Rectal smooth muscle tissue (tissue), 1 donor: ENCODE data around the gene EFEMP2.
"Not testable (repeated sequence)": the region's sequence is repeated elsewhere in the genome, so short reads cannot be mapped to it uniquely, and the experiment has no call there.

ENCODE experiments used
- H3K27ac ChIP-seq: one replicate; pipeline ENCODE4 v1.7.0; 2013; ENCODE audit warnings: low read depth, low read length, inconsistent platforms
- H3K27me3 ChIP-seq: one replicate; pipeline ENCODE4 v1.7.0; 2013; ENCODE audit warnings: low read length; ENCODE audit not compliant: control insufficient read depth, insufficient read depth
- H3K36me3 ChIP-seq: one replicate; pipeline ENCODE4 v1.7.0; 2013; ENCODE audit warnings: low read length; ENCODE audit not compliant: control insufficient read depth, insufficient read depth
- H3K4me1 ChIP-seq: one replicate; pipeline ENCODE4 v1.7.0; 2013; ENCODE audit warnings: low read length; ENCODE audit not compliant: control insufficient read depth, insufficient read depth
- H3K4me3 ChIP-seq: one replicate; pipeline ENCODE4 v1.7.0; 2013; ENCODE audit warnings: low read length
- H3K9ac ChIP-seq: one replicate; pipeline ENCODE4 v1.7.0; 2013; ENCODE audit warnings: low read length

EFEMP2 gene

GRCh38 chr11:65850217-65851082 lies 22.1 kb downstream of the EFEMP2 start:
- Histone ChIP-seq H3K9ac (no peak overlapping the region), H3K4me1 (no peaks in the 10 kb centered on the region), H3K4me3 (no peak overlapping the region), H3K27me3 (no peaks in the 10 kb centered on the region), H3K27ac (no peak overlapping the region), H3K36me3 (peaks cover 30% of the 10 kb centered on the region)

- H3K27me3 ChIP-seq: no peaks in the 10 kb centered on the region
- no peaks in the 10 kb centered on the region for H3K4me1 ChIP-seq
- peaks cover 24% of the 10 kb centered on the region for H3K36me3 ChIP-seq
- H3K4me3 ChIP-seq: no peak overlapping the region
- H3K9ac ChIP-seq: no peak overlapping the region
- H3K27ac ChIP-seq: no peak overlapping the region
Measured at GRCh38 chr11:65849771-65850216, 22.8 kb downstream of the EFEMP2 start.

DNA sequence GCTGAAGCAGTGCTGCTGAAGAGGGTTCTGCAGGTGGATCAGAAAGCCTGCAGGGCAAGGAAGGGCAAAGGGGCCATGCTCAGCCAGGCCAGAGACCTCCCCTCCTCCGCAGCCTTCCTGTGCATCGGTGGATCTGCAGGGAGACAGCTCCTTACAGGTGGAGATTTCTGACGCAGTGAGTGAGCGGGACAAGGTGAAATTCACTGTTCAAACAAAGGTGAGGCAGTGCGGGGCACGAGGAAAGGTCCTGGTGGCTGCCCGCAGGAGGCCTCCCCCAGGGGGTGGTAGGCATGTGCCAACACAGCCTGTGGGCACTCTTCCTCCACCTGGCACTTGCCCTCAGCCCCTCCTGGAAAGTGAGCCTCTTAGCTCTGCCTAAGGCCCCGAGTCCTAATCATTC lies 23.2 kb downstream of the EFEMP2 start:
- H3K4me1 ChIP-seq: no peaks in the 10 kb centered on the region
- no peaks in the 10 kb centered on the region for H3K27me3 ChIP-seq
- peaks cover 20% of the 10 kb centered on the region for H3K36me3 ChIP-seq
- no peak overlapping the region for H3K4me3 ChIP-seq
- H3K27ac ChIP-seq: no peak overlapping the region
- H3K9ac ChIP-seq: no peak overlapping the region

- H3K9ac ChIP-seq, H3K27ac ChIP-seq, H3K4me3 ChIP-seq, H3K27me3 ChIP-seq, H3K4me1 ChIP-seq: not testable (repeated sequence)
- peaks cover 14% of the 10 kb centered on the region for H3K36me3 ChIP-seq
Measured at GRCh38 chr11:65848693-65849092, 23.9 kb downstream of the EFEMP2 start.

DNA sequence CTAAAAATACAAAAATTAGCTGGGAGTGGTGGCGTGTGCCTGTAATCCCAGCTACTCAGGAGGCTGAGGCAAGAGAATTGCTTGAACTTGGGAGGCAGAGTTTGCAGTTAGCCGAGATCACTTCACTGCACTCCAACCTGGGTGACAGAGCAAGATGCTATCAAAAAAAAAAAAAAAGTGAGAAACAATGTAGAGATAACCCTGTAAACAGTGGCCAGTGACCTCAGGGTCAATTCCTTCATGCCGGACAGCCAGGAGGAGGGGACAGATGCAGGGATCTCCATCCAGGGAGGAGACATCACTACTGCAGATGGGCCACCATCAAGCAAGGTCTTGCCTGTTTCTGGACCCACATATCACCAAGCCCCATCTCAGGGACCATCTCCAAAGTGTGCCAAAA lies 24.9 kb downstream of the EFEMP2 start:
- H3K4me1 ChIP-seq: no peaks in the 10 kb centered on the region
- H3K27me3 ChIP-seq: no peaks in the 10 kb centered on the region
- H3K27ac ChIP-seq: no peak overlapping the region
- no peak overlapping the region for H3K9ac ChIP-seq
- H3K36me3 ChIP-seq: peaks cover 8% of the 10 kb centered on the region
- H3K4me3 ChIP-seq: no peak overlapping the region

GRCh38 chr11:65844231-65844872 lies 28.2 kb downstream of the EFEMP2 start:
- H3K4me1 ChIP-seq: no peaks in the 10 kb centered on the region
- H3K9ac ChIP-seq: no peak overlapping the region
- no peak overlapping the region for H3K4me3 ChIP-seq
- H3K36me3 ChIP-seq: no peaks in the 10 kb centered on the region
- no peaks in the 10 kb centered on the region for H3K27me3 ChIP-seq
- H3K27ac ChIP-seq: no peak overlapping the region

GRCh38 chr11:65843811-65844210 lies 28.8 kb downstream of the EFEMP2 start:
- Histone ChIP-seq H3K27ac (no peak overlapping the region), H3K27me3 (no peaks in the 10 kb centered on the region), H3K4me1 (no peaks in the 10 kb centered on the region), H3K36me3 (no peaks in the 10 kb centered on the region), H3K4me3 (no peak overlapping the region), H3K9ac (no peak overlapping the region)

- no peaks in the 10 kb centered on the region for H3K36me3 ChIP-seq
- H3K9ac ChIP-seq: no peak overlapping the region
- H3K4me1 ChIP-seq: no peaks in the 10 kb centered on the region
- no peak overlapping the region for H3K27ac ChIP-seq
- no peak overlapping the region for H3K4me3 ChIP-seq
- no peaks in the 10 kb centered on the region for H3K27me3 ChIP-seq
Measured at GRCh38 chr11:65842144-65842543, 30.5 kb downstream of the EFEMP2 start.

DNA sequence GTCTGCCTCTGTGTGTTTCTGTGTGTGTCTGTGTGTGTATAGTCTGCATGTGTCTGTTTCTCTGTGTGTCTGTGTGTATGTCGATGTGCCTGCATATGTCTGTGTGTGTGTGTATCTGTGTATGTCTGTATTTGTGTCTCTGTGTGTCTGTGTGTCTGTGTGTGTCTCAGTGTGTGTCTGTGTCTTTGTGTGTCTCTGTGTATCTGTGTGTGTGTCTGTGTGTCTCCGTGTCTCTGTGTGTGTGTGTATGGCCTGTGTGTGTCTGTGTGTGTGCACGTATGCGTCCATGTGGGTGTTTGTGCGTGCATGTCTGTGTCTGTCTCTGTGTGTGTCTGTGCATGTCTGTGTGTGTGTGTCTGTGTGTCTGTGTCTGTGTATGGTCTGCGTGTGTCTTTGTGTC lies 38.4 kb downstream of the EFEMP2 start:
- H3K27me3 ChIP-seq: no peaks in the 10 kb centered on the region

DNA sequence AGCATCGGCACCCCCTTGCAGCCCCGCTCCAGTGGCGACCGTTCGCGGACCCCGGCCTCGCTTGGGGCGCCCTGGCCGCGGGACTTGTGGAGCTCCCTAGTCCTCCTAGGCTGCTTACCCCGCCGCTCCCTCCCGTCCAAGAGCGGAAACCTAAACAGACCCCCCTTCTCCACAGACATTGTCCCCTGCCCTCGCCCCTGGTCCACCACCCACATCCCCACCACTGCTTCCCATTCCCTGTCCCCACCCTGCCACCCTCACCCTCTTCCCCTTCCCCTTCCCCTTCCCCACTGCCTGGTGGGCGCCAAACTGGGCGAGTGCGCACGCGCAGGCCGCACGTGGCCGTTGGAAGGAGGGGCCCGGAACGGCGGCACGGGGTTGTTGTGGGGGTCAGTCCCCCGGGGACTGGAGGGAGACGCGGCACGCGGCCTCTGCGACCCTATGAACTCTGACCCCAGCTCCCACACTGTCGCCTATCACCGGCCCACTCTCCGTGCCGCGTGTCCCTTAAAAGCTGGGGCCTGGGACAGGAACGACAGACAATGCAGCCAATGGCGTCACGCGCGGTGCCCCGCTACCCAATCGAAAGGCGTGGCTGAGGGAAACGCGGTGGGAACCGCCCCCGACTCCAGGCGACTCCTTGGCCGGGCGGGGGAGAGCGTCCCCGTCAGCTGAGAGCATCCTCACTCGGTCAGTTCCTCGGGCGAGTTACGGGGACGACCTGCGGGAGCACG lies 39.1 kb downstream of the EFEMP2 start, which contains the start of gene SNX32:
Gene SNX32, plus strand, starts transcription at position 667 of the 734 bp plus-strand sequence. CDS start 103 bp downstream, outside the sequence.
- peak within 1 kb of the TSS; percentile 73 for H3K4me3 ChIP-seq
- H3K9ac ChIP-seq: peak within 1 kb of the TSS; percentile 64
- peaks cover 10% of the 10 kb centered on the region for H3K4me1 ChIP-seq
- no peaks in the 10 kb centered on the region for H3K36me3 ChIP-seq
- peak within 1 kb of the TSS; percentile 56 for H3K27ac ChIP-seq
- no peaks in the 10 kb centered on the region for H3K27me3 ChIP-seq

More for the DNA sequence above, 38.4 kb downstream of the EFEMP2 start:
- Histone ChIP-seq H3K4me1 (peaks cover 10% of the 10 kb centered on the region), H3K9ac (no peak overlapping the region), H3K27ac (no peak overlapping the region), H3K36me3 (no peaks in the 10 kb centered on the region), H3K4me3 (peak overlapping the region; percentile 73)

GRCh38 chr11:65832231-65832630 lies 40.4 kb downstream of the EFEMP2 start:
- not testable (repeated sequence) for H3K27me3 ChIP-seq, H3K27ac ChIP-seq, H3K9ac ChIP-seq, H3K4me1 ChIP-seq, H3K4me3 ChIP-seq, H3K36me3 ChIP-seq

DNA sequence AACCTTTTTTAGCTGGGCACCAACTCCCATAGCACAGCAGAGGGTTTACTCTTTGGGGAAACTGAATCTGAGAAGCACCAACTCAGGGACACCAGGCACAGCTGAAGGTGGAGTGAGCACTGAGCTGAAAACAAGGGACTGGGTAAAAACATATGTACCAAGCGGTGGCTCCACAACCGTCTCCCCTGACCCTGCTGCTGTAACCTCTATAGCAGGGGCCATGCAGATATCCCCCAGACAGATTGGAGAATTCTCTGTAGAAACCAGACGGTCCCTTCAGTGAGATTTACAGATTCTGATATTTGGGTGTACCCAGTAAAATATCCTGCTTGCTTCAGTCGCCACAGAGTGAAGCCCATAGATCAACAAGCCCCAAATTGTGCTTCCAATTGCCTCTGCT lies 43.1 kb downstream of the EFEMP2 start:
- Histone ChIP-seq H3K4me1 (peaks cover 8% of the 10 kb centered on the region), H3K9ac (no peak overlapping the region), H3K36me3 (no peaks in the 10 kb centered on the region), H3K27ac (no peak overlapping the region), H3K27me3 (no peaks in the 10 kb centered on the region), H3K4me3 (no peak overlapping the region)
